Measurements from ENCODE around the gene SLC13A4.
"Not testable (repeated sequence)": the region's sequence is repeated elsewhere in the genome, so short reads cannot be mapped to it uniquely, and the experiment has no call there.

The SLC13A4 gene

DNA sequence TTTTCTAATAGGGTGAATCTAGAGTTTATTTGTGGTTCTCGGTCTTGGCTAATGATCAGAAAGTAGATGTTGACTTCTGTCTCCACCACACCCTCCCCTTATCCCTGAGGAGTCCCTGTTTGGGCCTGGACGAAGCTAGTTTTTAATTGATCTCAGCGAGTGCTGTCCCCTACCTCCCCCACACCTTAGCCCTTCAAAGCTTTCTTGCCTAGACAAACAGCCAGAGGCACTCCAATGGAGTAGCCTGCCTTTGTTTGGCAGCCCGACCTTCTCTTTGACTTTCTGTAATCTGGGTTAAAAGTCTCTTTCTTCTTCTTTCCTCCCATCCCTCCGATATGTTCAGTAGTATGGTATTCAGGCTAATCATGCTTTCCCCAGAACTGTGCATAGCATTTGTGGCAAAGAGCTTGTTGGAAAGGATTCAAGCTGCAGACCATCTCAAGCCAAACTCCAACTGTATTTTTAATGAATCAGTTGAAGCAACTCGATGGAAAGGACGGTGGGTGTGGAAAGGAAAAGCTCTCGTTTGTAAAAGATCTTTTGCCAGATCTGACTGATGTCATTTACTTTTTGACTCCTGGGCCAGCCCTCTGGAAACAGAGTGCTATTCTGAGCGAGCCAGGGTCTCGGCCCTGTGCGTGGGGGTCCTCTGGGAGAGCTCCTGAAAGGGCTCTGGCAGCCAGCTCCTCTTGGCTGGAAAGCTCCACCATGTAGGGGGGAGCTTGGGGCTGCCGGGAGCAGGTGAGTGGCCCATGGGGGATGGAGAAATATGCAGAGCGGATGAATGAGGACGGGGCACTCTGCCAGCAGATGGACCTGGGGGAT, 16.1 kb upstream of the SLC13A4 start:
- in situ Hi-C loops (cut with HindIII; ENCODE audit: low pct_unique_long_range_greater_than_20kb, low sequenced_read_pairs) = no loop called here
- TF ChIP-seq JUND (IDR thresholded peaks at IDR 0.05; ENCODE audit: low read depth) = no peak
- DNase-seq (ENCODE audit: low read depth in 1 of 2, low spot score in 1 of 2) = no peak

DNA sequence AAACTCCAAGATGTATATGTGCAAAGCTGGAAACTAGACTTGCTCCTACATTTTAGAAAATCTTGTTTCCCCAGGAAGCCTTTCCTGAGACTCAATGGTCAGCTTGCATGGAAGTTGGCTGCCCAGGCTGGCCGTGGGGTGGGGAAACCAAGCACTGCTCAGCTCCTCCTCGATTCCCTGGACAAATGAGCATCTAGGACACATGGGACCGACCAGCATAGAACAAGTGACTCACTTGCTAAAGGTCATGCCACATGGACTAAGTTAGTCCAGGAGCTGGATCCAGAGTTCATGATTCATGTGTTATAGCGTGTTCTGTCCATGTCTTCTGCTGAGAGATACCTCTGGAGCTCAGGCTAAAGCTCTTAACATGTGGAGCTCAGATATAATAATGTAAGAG, 14.4 kb upstream of the SLC13A4 start:
- no peak for DNase-seq (ENCODE audit: low read depth in 1 of 2, low spot score in 1 of 2)
- in situ Hi-C loops (cut with HindIII; ENCODE audit: low pct_unique_long_range_greater_than_20kb, low sequenced_read_pairs) = no loop called here
- TF ChIP-seq JUND (IDR thresholded peaks at IDR 0.05; ENCODE audit: low read depth) = no peak

DNA sequence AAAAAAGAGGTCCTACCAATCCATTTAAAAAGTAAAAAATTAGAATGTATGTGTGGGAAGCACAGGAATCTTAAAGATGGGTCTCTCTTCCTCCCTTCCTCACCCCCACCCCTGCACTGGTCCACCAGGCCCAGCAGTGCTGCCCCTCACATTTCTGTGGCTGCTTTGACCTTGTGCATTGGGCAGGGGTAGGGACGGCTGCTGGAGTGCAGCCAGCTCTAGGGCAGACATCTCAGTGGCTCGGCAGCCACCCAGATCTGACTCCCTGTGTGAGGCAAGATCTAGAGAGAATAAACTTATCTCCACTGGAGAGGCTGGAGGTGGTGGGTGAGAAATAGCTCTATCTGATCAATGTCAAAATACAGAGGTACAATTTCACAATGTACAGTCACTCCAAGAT, 13.9 kb upstream of the SLC13A4 start:
- DNase-seq (ENCODE audit: low read depth in 1 of 2, low spot score in 1 of 2) = no peak
- TF ChIP-seq JUND (IDR thresholded peaks at IDR 0.05; ENCODE audit: low read depth) = no peak
- in situ Hi-C loops (cut with HindIII; ENCODE audit: low pct_unique_long_range_greater_than_20kb, low sequenced_read_pairs) = no loop called here

DNA sequence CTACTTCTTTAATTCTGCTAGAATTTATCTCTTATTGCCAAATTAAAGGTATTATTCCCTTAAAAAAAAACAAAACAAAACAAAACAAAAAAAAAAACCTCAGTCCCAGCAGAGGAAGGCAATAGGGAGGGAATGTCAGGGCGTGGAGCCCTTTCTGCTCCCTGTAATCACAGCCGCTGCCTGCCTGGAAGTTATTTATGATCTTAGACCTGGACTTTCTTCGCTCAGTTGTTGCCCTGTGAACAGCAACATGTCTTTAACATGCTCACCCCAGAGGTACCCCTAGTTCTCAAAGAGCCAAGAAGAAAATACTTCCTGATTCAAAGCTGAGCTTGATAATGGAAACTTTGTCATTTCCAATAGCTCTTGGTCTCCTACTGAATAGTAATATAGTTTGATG, 12.9 kb upstream of the SLC13A4 start:
- no peak for TF ChIP-seq JUND (IDR thresholded peaks at IDR 0.05; ENCODE audit: low read depth)
- no peak for DNase-seq (ENCODE audit: low read depth in 1 of 2, low spot score in 1 of 2)
- in situ Hi-C loops (cut with HindIII; ENCODE audit: low pct_unique_long_range_greater_than_20kb, low sequenced_read_pairs) = no loop called here

DNA sequence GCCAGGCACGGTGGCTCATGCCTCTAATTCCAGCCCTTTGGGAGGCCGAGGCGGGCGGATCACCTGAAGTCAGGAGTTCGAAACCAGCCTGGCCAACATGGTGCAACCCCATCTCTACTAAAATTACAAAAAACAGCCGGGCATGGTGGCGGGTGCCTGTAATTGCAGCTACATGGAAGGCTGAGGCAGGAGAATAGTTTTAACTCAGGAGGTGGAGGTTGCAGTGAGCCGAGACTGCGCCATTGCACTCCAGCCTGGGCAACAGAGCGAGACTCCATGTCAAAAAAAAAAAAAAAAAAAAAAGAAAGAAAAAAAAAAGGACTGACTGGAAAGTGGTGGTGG, 9.3 kb upstream of the SLC13A4 start:
- DNase-seq (ENCODE audit: low read depth in 1 of 2, low spot score in 1 of 2); in situ Hi-C loops (cut with HindIII; ENCODE audit: low pct_unique_long_range_greater_than_20kb, low sequenced_read_pairs): not testable (repeated sequence)

DNA sequence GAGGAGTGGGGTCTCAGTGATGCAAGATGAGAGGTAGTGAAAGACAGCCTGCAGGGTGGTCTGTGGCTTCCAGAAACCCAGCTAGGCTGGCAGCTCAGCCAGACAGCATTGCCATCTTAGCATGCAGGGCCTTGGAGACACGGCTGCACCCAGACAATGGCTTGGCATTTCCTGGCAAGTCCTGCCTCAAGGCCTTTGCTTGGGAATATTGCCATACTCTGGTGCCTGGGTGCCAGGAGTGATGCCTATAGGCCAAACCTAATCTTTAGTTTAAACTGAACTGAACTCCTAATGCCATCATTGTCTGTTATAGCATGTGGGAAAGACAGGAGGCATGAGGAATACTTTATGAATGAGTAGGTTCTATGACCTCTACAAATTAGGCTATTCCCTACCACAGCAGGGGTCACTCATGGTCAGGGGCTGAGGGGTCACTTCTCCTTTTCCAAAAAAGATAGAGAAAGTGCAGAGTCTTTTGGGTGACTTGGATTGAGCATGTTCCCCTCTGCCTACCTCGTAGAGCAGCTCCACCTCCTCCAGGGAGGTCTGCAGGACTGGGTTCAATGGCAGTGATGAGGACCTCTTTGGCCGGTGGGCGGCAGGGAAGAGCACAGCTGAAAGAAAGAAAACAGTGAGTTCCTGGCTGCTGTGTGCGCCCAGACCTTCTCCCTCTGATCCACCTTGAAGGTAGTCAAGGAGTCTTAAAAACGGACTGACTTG, 8.8 kb upstream of the SLC13A4 start:
- TF ChIP-seq JUND (IDR thresholded peaks at IDR 0.05; ENCODE audit: low read depth) = no peak
- no peak for DNase-seq (ENCODE audit: low read depth in 1 of 2, low spot score in 1 of 2)
- in situ Hi-C loops (cut with HindIII; ENCODE audit: low pct_unique_long_range_greater_than_20kb, low sequenced_read_pairs) = no loop called here

DNA sequence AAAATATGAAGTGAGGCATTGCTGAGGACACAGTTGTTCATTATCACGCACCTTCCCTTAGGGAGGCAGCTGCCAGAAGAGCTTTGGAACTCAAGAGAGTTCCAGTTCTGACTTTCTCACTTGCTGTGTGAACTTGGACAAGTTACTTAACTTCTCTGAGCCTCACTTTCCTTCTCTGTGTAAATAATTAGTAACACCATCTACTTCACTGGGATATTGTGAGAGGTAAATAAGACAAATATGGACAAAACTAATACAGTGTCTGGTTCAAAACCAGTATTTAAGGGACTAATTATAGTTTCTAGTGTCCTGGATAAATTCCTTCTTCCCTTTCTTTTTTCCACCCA, 6.3 kb upstream of the SLC13A4 start:
- in situ Hi-C loops (cut with HindIII; ENCODE audit: low pct_unique_long_range_greater_than_20kb, low sequenced_read_pairs) = no loop called here
- DNase-seq (ENCODE audit: low read depth in 1 of 2, low spot score in 1 of 2) = no peak
- no peak for TF ChIP-seq JUND (IDR thresholded peaks at IDR 0.05; ENCODE audit: low read depth)

DNA sequence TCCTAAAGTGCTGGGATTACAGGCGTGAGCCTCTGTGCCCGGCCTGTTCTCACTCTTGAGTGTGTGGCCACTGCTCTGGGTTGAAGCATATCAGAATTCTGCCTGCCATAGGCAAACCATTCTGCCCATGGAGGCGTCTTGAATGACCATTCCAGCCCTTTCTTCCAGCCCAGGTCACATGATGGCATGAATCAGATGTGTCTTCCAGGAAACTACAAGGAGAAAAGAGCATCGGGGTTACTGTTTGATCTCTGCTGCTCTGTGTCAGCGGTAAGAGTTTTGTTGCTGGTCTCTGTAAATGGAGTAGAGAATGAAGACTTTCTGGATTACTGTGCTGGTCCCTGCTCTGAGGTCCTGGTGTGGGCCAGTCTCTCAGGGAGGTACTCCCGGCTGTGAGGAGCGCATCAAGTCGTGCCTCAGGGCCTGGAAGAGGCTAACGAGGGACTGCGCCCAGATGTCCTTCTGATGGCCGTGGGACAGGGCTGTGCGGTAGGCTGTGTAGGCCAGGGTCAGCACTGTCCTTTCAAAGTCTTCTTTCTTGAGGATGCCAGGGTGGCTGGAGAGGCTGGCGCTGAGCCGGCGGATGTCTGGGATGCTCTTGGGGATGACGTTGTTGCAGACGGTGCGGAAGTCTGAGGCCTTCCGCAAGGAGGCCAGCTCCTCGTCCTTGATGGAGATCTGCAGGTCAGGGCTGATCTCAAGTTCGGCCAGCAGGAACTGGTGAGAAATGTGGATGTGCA, 5.8 kb upstream of the SLC13A4 start:
- in situ Hi-C loops (cut with HindIII; ENCODE audit: low pct_unique_long_range_greater_than_20kb, low sequenced_read_pairs) = no loop called here
- TF ChIP-seq JUND (IDR thresholded peaks at IDR 0.05; ENCODE audit: low read depth) = no peak
- no peak for DNase-seq (ENCODE audit: low read depth in 1 of 2, low spot score in 1 of 2)

DNA sequence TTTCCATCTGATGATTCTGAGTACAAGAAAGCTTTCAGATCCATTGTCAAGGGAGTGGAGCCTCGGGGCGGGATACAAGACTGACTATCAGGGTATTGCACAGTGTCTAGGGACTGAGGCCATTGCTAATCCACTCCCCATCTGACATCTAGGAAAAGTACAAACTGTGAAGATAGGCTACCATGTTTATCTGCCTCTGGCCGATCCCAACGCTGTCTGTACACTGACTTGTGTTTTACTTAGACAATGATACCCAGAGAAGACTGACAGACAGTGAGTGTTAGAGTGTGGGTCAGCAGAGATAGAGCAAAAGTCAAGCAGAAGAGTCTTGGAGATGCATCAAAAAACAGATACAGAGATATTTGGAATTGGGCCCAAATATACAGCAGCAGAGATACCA, 3.1 kb upstream of the SLC13A4 start:
- in situ Hi-C loops (cut with HindIII; ENCODE audit: low pct_unique_long_range_greater_than_20kb, low sequenced_read_pairs) = no loop called here
- no peak for TF ChIP-seq JUND (IDR thresholded peaks at IDR 0.05; ENCODE audit: low read depth)
- DNase-seq (ENCODE audit: low read depth in 1 of 2, low spot score in 1 of 2) = no peak

DNA sequence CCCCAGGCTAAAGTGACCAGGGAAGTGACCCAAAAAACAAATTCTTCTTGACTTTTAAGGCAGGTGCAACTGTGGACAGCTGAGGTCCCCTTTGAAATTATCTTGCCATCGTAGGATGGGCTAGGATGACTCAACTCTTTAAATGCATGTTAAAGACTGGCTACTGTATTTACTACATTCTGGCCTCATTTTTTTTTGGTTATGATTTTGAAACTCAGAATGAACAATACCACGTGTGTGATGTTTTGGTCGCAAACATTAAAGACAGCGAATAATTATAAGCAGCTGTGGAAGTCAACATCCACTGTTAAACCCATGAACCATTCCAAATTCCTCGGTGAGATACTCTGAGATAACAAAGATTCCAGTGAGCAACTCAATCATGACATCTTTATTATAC, 1.2 kb upstream of the SLC13A4 start:
- TF ChIP-seq JUND (IDR thresholded peaks at IDR 0.05; ENCODE audit: low read depth) = no peak
- DNase-seq (ENCODE audit: low read depth in 1 of 2, low spot score in 1 of 2) = no peak
- in situ Hi-C loops (cut with HindIII; ENCODE audit: low pct_unique_long_range_greater_than_20kb, low sequenced_read_pairs) = no loop called here

DNA sequence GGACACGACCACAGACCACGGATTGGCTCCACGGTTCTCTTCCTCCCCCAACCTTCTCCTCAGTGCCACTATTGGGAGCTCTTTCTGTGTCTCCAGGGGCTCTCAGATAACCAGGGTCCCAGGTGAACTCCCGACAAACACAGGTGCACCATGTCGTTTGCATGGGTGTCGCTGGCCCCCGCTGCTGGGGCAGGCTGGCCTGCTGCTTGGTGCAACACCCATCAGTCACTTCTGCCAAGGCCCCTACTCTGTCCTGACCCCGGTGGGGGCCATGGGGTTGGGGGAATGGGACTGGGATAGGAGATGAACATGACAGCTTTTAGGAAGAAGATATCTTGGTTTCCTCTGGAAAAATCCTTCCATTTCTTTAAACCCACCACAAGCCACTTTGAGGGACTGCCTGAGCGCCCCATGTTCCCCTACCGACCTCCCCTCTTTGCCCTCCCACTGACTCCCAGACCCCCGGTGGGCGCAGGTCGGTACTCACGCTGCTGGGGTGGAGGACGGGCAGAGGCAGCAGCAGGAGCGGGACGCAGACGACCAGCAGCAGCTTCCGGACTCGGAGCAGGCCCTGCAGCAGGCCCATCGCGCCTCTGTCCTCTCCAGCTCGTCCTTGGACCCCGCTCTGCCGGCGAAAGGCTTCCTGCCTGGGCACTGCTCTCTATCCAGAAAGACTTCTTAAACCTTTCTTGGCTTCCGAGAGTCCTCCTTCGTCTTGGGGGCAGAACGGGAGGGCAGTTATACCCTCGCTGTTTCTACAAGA, 894 bp downstream of the SLC13A4 start:
- in situ Hi-C loops (cut with HindIII; ENCODE audit: low pct_unique_long_range_greater_than_20kb, low sequenced_read_pairs) = no loop called here
- DNase-seq (ENCODE audit: low read depth in 1 of 2, low spot score in 1 of 2) = no peak
- no peak for TF ChIP-seq JUND (IDR thresholded peaks at IDR 0.05; ENCODE audit: low read depth)

DNA sequence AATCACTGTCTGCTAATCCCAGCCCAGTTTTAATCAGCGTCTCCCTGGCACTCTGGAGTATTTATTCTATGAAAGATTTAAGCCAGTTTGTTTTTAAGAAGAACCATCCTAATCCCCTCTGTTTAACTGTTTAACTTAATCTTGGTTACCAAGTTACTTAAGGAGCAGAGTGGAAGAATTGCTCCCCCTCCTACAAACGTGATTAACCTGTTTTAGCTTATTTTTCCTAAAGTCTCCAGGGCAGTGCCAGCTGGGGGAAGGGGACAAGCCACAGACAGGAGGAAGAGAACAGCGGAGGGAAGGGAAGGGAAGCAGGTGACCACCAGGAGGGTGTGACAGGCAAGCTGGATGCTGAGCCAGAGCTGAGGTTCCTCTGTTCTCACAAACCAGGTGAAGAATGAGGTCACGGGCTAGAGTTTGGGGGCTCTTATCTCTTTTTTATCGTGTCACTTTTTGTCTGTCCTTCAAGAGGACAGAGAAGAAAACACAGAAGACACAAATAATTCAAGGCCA, 1.7 kb downstream of the SLC13A4 start:
- no peak for TF ChIP-seq JUND (IDR thresholded peaks at IDR 0.05; ENCODE audit: low read depth)
- in situ Hi-C loops (cut with HindIII; ENCODE audit: low pct_unique_long_range_greater_than_20kb, low sequenced_read_pairs) = no loop called here
- no peak for DNase-seq (ENCODE audit: low read depth in 1 of 2, low spot score in 1 of 2)

All from T47D (cell line).